Measurements from ENCODE around the gene SCRN1.

SCRN1 gene, protein sequence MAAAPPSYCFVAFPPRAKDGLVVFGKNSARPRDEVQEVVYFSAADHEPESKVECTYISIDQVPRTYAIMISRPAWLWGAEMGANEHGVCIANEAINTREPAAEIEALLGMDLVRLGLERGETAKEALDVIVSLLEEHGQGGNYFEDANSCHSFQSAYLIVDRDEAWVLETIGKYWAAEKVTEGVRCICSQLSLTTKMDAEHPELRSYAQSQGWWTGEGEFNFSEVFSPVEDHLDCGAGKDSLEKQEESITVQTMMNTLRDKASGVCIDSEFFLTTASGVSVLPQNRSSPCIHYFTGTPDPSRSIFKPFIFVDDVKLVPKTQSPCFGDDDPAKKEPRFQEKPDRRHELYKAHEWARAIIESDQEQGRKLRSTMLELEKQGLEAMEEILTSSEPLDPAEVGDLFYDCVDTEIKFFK

GRCh38 chr7:29989257-29989995, at the start of gene SCRN1:
Gene SCRN1 (minus strand): TSS chr7:29989801. CDS start chr7:29969067, 20,734 bp downstream.
- peaks cover 7% of the 10 kb centered on the region for H3K36me3 ChIP-seq (ENCODE audit: insufficient read depth, insufficient read length, low read length)
- H3K27me3 ChIP-seq (ENCODE audit: insufficient read depth, insufficient read length), result no peaks in the 10 kb centered on the region
- TF ChIP-seq YY1 (IDR thresholded peaks at IDR 0.05; ENCODE audit: insufficient read depth, insufficient read length) (no peak), SUZ12 (IDR thresholded peaks at IDR 0.05; ENCODE audit: extremely low read depth, insufficient read depth, insufficient read length) (no peak), ZNF274 (IDR thresholded peaks at IDR 0.05; ENCODE audit: low read depth, low read length) (no peak)
- no peak for DNase-seq (ENCODE audit: low read depth, low spot score)
- H3K9me3 ChIP-seq (ENCODE audit: insufficient read depth, low read length), result peaks cover 10% of the 10 kb centered on the region
- H3K9ac ChIP-seq (ENCODE audit: insufficient read length, low read depth), result peak within 1 kb of the TSS; percentile 98
- peak within 1 kb of the TSS; percentile 93 for H3K4me3 ChIP-seq (ENCODE audit: insufficient read length, low read depth)
- peaks cover 3% of the 10 kb centered on the region for H3K4me1 ChIP-seq (ENCODE audit: insufficient read depth, insufficient read length)

GRCh38 chr7:30038196-30038980, 48.8 kb upstream of the SCRN1 start:
- Histone ChIP-seq H3K4me3 (ENCODE audit: insufficient read length, low read depth) (no peak overlapping the region), H3K9me3 (ENCODE audit: insufficient read depth, low read length) (no peaks in the 10 kb centered on the region), H3K36me3 (ENCODE audit: insufficient read depth, insufficient read length, low read length) (peaks cover 7% of the 10 kb centered on the region), H3K4me1 (ENCODE audit: insufficient read depth, insufficient read length) (no peaks in the 10 kb centered on the region), H3K9ac (ENCODE audit: insufficient read length, low read depth) (no peak overlapping the region), H3K27me3 (ENCODE audit: insufficient read depth, insufficient read length) (no peaks in the 10 kb centered on the region)
- no peak for TF ChIP-seq ZNF274 (IDR thresholded peaks at IDR 0.05; ENCODE audit: low read depth, low read length)
- no peak for TF ChIP-seq SUZ12 (IDR thresholded peaks at IDR 0.05; ENCODE audit: extremely low read depth, insufficient read depth, insufficient read length)
- no peak for TF ChIP-seq YY1 (IDR thresholded peaks at IDR 0.05; ENCODE audit: insufficient read depth, insufficient read length)
- no peak for DNase-seq (ENCODE audit: low read depth, low spot score)

- H3K36me3 ChIP-seq (ENCODE audit: insufficient read depth, insufficient read length, low read length), result peaks cover 7% of the 10 kb centered on the region
- no peak overlapping the region for H3K9ac ChIP-seq (ENCODE audit: insufficient read length, low read depth)
- H3K4me3 ChIP-seq (ENCODE audit: insufficient read length, low read depth), result no peak overlapping the region
- H3K9me3 ChIP-seq (ENCODE audit: insufficient read depth, low read length), result no peaks in the 10 kb centered on the region
- TF ChIP-seq ZNF274 (IDR thresholded peaks at IDR 0.05; ENCODE audit: low read depth, low read length), result no peak
- no peak for TF ChIP-seq SUZ12 (IDR thresholded peaks at IDR 0.05; ENCODE audit: extremely low read depth, insufficient read depth, insufficient read length)
- no peak for TF ChIP-seq YY1 (IDR thresholded peaks at IDR 0.05; ENCODE audit: insufficient read depth, insufficient read length)
- no peak for DNase-seq (ENCODE audit: low read depth, low spot score)
- no peaks in the 10 kb centered on the region for H3K27me3 ChIP-seq (ENCODE audit: insufficient read depth, insufficient read length)
- H3K4me1 ChIP-seq (ENCODE audit: insufficient read depth, insufficient read length), result no peaks in the 10 kb centered on the region
Measured at GRCh38 chr7:30036220-30036619, 46.6 kb upstream of the SCRN1 start.

- Histone ChIP-seq H3K4me3 (ENCODE audit: insufficient read length, low read depth) (no peak overlapping the region), H3K36me3 (ENCODE audit: insufficient read depth, insufficient read length, low read length) (peaks cover 7% of the 10 kb centered on the region), H3K9ac (ENCODE audit: insufficient read length, low read depth) (no peak overlapping the region), H3K9me3 (ENCODE audit: insufficient read depth, low read length) (no peaks in the 10 kb centered on the region), H3K27me3 (ENCODE audit: insufficient read depth, insufficient read length) (no peaks in the 10 kb centered on the region), H3K4me1 (ENCODE audit: insufficient read depth, insufficient read length) (no peaks in the 10 kb centered on the region)
- DNase-seq (ENCODE audit: low read depth, low spot score), result no peak
- TF ChIP-seq SUZ12 (IDR thresholded peaks at IDR 0.05; ENCODE audit: extremely low read depth, insufficient read depth, insufficient read length), result no peak
- TF ChIP-seq YY1 (IDR thresholded peaks at IDR 0.05; ENCODE audit: insufficient read depth, insufficient read length), result no peak
- no peak for TF ChIP-seq ZNF274 (IDR thresholded peaks at IDR 0.05; ENCODE audit: low read depth, low read length)
Measured at GRCh38 chr7:30034501-30034900, 44.9 kb upstream of the SCRN1 start.

DNA sequence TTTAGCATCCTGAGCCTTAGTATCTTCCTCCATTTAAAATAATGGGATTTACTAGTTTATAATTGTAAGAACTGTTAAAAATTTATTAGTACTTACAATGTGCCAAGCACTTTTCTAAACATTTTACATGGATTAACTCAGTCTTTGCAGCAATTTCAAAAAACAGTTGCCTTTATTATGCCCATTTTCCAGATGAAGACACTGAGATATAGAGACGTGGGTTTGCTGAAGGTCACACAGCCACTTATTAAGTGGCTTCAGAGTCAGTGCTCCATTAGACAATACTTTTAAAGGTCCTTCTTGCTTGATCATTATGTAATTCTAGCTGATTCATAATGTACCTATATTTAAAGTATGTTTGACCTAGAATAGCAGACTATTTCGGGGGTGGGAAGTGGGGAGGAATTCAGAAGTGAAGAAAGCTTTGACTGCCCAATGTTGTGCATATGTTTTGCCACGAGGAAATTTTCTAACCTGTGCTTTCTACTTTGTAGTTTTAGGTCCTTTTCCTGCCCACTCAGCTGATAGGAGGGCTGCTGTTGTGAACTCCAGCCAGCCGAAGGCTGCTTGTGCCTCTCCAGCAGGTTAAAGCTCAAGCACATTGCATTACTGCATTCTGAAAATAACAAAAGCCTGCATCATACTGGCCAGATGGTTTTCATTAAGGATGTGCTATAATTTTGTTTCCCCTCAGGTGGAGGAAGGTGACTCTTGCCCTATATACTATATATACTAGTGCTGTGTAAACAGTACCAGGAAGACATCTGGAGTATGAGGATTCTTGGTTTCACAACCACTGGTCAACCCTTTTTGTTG, 42.9 kb upstream of the SCRN1 start:
- no peak for DNase-seq (ENCODE audit: low read depth, low spot score)
- H3K4me1 ChIP-seq (ENCODE audit: insufficient read depth, insufficient read length), result no peaks in the 10 kb centered on the region
- H3K4me3 ChIP-seq (ENCODE audit: insufficient read length, low read depth), result no peak overlapping the region
- TF ChIP-seq YY1 (IDR thresholded peaks at IDR 0.05; ENCODE audit: insufficient read depth, insufficient read length) (no peak), ZNF274 (IDR thresholded peaks at IDR 0.05; ENCODE audit: low read depth, low read length) (no peak), SUZ12 (IDR thresholded peaks at IDR 0.05; ENCODE audit: extremely low read depth, insufficient read depth, insufficient read length) (no peak)
- H3K36me3 ChIP-seq (ENCODE audit: insufficient read depth, insufficient read length, low read length), result peaks cover 7% of the 10 kb centered on the region
- H3K27me3 ChIP-seq (ENCODE audit: insufficient read depth, insufficient read length), result no peaks in the 10 kb centered on the region
- no peaks in the 10 kb centered on the region for H3K9me3 ChIP-seq (ENCODE audit: insufficient read depth, low read length)
- no peak overlapping the region for H3K9ac ChIP-seq (ENCODE audit: insufficient read length, low read depth)

GRCh38 chr7:30029696-30030095, 40.1 kb upstream of the SCRN1 start:
- TF ChIP-seq ZNF274 (IDR thresholded peaks at IDR 0.05; ENCODE audit: low read depth, low read length) (no peak), YY1 (IDR thresholded peaks at IDR 0.05; ENCODE audit: insufficient read depth, insufficient read length) (no peak), SUZ12 (IDR thresholded peaks at IDR 0.05; ENCODE audit: extremely low read depth, insufficient read depth, insufficient read length) (no peak)
- DNase-seq (ENCODE audit: low read depth, low spot score), result no peak
- H3K4me1 ChIP-seq (ENCODE audit: insufficient read depth, insufficient read length), result no peaks in the 10 kb centered on the region
- H3K9ac ChIP-seq (ENCODE audit: insufficient read length, low read depth), result no peak overlapping the region
- no peaks in the 10 kb centered on the region for H3K9me3 ChIP-seq (ENCODE audit: insufficient read depth, low read length)
- no peaks in the 10 kb centered on the region for H3K27me3 ChIP-seq (ENCODE audit: insufficient read depth, insufficient read length)
- peak overlapping the region; percentile 82 for H3K4me3 ChIP-seq (ENCODE audit: insufficient read length, low read depth)
- H3K36me3 ChIP-seq (ENCODE audit: insufficient read depth, insufficient read length, low read length), result peaks cover 3% of the 10 kb centered on the region
